ENCODE measurements around the gene HHAT.

DNA sequence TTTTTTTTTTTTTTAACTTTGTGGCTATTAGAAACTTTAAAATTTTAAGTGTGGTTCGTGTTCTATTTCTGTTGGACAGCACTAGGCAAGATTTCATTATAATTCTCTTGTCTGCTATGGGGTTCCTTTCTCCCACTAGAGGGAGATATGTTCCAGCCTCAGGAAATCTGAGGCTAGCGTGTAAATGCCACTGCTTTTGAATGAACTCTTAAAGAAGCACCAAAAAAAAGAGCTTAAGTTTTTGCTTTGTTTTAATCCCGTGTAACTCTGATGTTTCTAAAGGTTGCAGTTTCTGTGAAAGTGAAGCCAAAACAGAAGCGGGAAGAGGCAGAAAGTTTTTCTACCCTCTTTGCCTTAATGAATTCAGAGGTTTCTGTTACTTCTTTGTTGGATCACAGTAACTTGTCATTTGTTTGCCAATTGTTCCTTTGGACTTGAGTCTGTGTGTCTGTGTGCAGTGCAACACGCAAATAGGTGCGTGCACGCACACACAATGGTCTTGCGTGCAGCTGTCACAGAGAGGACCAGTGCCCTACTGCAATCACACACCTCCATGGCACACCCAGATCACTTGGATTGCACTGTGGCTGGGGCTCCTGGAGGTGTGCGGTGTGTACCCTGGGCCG, 32.3 kb downstream of the HHAT start:
- TF ChIP-seq ESRRA (IDR thresholded peaks at IDR 0.05; ENCODE audit: borderline replicate concordance, low read length) (no peak), POLR2A (IDR thresholded peaks at IDR 0.05; ENCODE audit: low read length) (no peak)
- TF ChIP-seq, protein P1, sequence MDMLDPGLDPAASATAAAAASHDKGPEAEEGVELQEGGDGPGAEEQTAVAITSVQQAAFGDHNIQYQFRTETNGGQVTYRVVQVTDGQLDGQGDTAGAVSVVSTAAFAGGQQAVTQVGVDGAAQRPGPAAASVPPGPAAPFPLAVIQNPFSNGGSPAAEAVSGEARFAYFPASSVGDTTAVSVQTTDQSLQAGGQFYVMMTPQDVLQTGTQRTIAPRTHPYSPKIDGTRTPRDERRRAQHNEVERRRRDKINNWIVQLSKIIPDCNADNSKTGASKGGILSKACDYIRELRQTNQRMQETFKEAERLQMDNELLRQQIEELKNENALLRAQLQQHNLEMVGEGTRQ (IDR thresholded peaks at IDR 0.05) = no peak
